AG09319 (cell line): Measurements from ENCODE around the gene MICU2.

ENCODE experiments used
- DNase-seq: peaks from one replicate; pipeline ENCODE4 v3.0.0-alpha.2; 2010; ENCODE audit warnings: low read depth; ENCODE audit errors: extremely low read depth
- CTCF ChIP-seq: IDR thresholded peaks from 2 replicates; pipeline ENCODE4 v1.5.1; 2011; ENCODE audit warnings: low read depth, mild to moderate bottlenecking, inconsistent platforms, low read length, moderate library complexity

Gene MICU2

GRCh38 chr13:21613791-21614190 lies 9.8 kb upstream of the MICU2 start:
- no peak for DNase-seq
- no peak for TF ChIP-seq CTCF

DNA sequence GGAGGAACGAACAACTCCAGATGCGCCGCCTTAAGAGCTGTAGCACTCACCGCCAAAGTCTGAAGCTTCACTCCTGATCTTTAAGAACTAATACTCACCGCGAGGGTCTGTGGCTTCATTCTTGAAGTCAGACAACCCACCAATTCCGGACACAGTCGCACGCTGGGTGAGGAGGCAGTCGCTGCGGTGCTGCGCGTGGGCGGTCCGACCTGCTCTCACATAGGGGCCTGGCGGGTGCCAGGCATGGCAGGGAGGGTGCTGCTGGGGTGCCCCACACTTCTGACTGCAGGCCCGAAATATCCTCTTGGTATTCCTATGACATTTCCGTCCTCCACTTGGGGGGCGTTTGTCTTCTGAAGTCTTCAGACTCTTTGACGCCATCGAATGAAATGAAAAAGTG lies 7.4 kb upstream of the MICU2 start:
- DNase-seq = no peak

DNA sequence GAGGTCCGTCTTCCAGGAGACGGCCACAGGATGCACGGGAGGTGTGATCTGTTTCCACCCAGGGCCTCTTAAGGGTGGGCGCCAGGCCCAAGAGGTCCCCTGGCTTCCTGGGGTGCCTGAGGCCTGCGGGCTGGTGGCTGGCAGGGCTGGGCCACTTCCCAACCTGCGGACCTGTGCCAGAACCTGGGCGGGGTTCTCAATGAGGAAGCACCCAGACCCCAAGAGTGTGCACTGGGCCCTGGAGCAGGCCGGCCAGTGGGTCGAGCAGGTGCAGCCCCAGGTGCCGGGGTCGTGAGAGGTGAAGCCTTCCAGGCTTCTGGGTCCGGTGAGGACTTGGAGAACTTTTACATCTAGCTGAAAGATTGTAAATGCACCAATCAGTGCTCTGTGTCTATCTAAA lies 6.7 kb upstream of the MICU2 start:
- no peak for DNase-seq

More for the DNA sequence above, 7.4 kb upstream of the MICU2 start:
- no peak for TF ChIP-seq CTCF

GRCh38 chr13:21608961-21609360 lies 5.0 kb upstream of the MICU2 start:
- DNase-seq = no peak
- no peak for TF ChIP-seq CTCF

More for the DNA sequence above, 6.7 kb upstream of the MICU2 start:
- no peak for TF ChIP-seq CTCF

DNA sequence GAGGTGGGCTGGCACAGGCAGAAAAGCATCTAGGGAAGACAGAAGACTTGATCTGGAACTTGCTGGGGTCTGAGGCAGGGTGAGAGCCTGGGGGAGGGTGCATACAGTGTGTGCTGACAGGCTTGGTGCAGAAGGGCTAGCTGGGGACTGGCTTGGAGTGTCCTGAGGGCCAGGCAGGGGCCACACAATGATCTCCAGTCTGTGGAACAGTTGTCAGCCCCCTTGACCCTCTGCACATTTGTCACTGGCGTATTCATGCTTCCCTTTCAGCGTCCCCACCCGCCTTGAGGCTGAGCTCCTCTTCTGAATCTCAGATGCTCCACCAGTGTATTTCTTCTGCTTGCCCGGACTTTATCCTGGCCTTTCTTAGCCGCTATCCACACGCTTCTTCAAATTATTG lies 2.8 kb upstream of the MICU2 start:
- TF ChIP-seq CTCF = no peak
- no peak for DNase-seq

GRCh38 chr13:21606251-21606650 lies 2.3 kb upstream of the MICU2 start:
- no peak for TF ChIP-seq CTCF
- DNase-seq = no peak

- no peak for DNase-seq
- TF ChIP-seq CTCF = no peak
These were observed 7.2 kb downstream of the MICU2 start for GRCh38 chr13:21596722-21597121.
